IMR-90 (cell line): ENCODE results near the gene CARNS1. TPM values are rescaled to one million over a fixed set of nuclear protein-coding genes. Genes with fewer than 3 reads are reported as not detected.

Experiments used
- ATAC-seq: fragments of 200-7000 bp; cut with Tn5 transposase; 2 replicates; pipeline ENCODE4 v1.9.1; 2020; ENCODE audit warnings: low read depth, mild to moderate bottlenecking, moderate library complexity
- BruUV-seq: library from RNA; stranded (reverse); fragments of 400-500 nt; replicated peaks from 2 replicates; lab custom pipeline; 2021; lab: Mats Ljungman, UMichigan
- CTCF ChIA-PET: fragments of 300-600 bp; formaldehyde crosslinking; extraction: SDS; loops from one replicate; lab custom pipeline; 2021; ENCODE audit warnings: antibody characterized with exemption; lab: Yijun Ruan, JAX
- POLR2A ChIA-PET: fragments of 300-600 bp; sonication (Branson Sonifier 250); formaldehyde crosslinking; loops from one replicate; lab custom pipeline; 2022; ENCODE audit warnings: antibody characterized with exemption; ENCODE audit not compliant: unreplicated experiment; lab: Charles Lee
- DNase-seq: peaks from one replicate; pipeline ENCODE4 v3.0.0; 2013
- H2AFZ ChIP-seq: replicated peaks from 2 replicates; pipeline ENCODE3; 2013; ENCODE audit warnings: low read length, mild to moderate bottlenecking; ENCODE audit not compliant: poor library complexity
- H2AK5ac ChIP-seq: 2 replicates; pipeline ENCODE4 v1.6.1; 2013; ENCODE audit warnings: low read depth, low read length, inconsistent platforms
- H2AK9ac ChIP-seq: replicated peaks from 2 replicates; pipeline ENCODE3; 2013; ENCODE audit warnings: mild to moderate bottlenecking, low read depth, low read length, moderate library complexity; ENCODE audit not compliant: poor library complexity
- H2BK120ac ChIP-seq: 2 replicates; pipeline ENCODE4 v1.6.1; 2013; ENCODE audit warnings: low read depth, low read length, inconsistent platforms
- H2BK15ac ChIP-seq: 3 replicates; pipeline ENCODE4 v1.6.1; 2013; ENCODE audit warnings: low read depth, low read length, inconsistent platforms
- H2BK20ac ChIP-seq: 2 replicates; pipeline ENCODE4 v1.6.1; 2013; ENCODE audit warnings: low read depth, mild to moderate bottlenecking, inconsistent platforms, low read length, moderate library complexity
- H2BK5ac ChIP-seq: 2 replicates; pipeline ENCODE4 v1.6.1; 2013; ENCODE audit warnings: mild to moderate bottlenecking, low read depth, low read length, inconsistent platforms; ENCODE audit not compliant: poor library complexity, severe bottlenecking
- H3K14ac ChIP-seq: replicated peaks from 2 replicates; pipeline ENCODE4 v1.6.1; 2013; ENCODE audit warnings: low read depth, low read length, inconsistent platforms
- H3K18ac ChIP-seq: 2 replicates; pipeline ENCODE4 v1.6.1; 2013; ENCODE audit warnings: low read depth, low read length, control low read depth
- H3K23ac ChIP-seq: 2 replicates; pipeline ENCODE4 v1.6.1; 2013; ENCODE audit warnings: low read depth, low read length, inconsistent platforms
- H3K27ac ChIP-seq: 2 replicates; pipeline ENCODE4 v1.5.1; 2013; ENCODE audit warnings: mild to moderate bottlenecking, control low read depth, low read length; ENCODE audit not compliant: insufficient read depth
- H3K27me3 ChIP-seq: 2 replicates; pipeline ENCODE4 v1.6.1; 2013; ENCODE audit warnings: low read length; ENCODE audit not compliant: control insufficient read depth, insufficient read depth
- H3K36me3 ChIP-seq: 2 replicates; pipeline ENCODE4 v1.6.1; 2013; ENCODE audit warnings: low read length, mixed read lengths; ENCODE audit not compliant: control insufficient read depth, insufficient read depth
- H3K4ac ChIP-seq: 2 replicates; pipeline ENCODE4 v1.6.1; 2013; ENCODE audit warnings: low read depth, low read length, inconsistent platforms
- H3K4me1 ChIP-seq: 2 replicates; pipeline ENCODE4 v1.6.1; 2013; ENCODE audit warnings: low read length, mixed read lengths; ENCODE audit not compliant: control insufficient read depth, insufficient read depth
- H3K4me2 ChIP-seq: 2 replicates; pipeline ENCODE4 v1.6.1; 2013; ENCODE audit warnings: low read depth, mild to moderate bottlenecking, control low read depth, low read length, moderate library complexity
- H3K4me3 ChIP-seq: 2 replicates; pipeline ENCODE4 v1.5.1; 2013; ENCODE audit warnings: low read depth, mild to moderate bottlenecking, control low read depth, low read length, moderate library complexity; ENCODE audit not compliant: insufficient read depth
- H3K56ac ChIP-seq: 2 replicates; pipeline ENCODE4 v1.6.1; 2013; ENCODE audit warnings: low read length, inconsistent platforms; ENCODE audit not compliant: insufficient read depth; ENCODE audit errors: extremely low read depth
- H3K79me1 ChIP-seq, 2 experiments: 2 replicates each; pipeline ENCODE4 v1.6.1; 2013; ENCODE audit warnings: low read length in 2 of 2, inconsistent platforms in 1 of 2, low read depth in 1 of 2
- H3K9ac ChIP-seq: 2 replicates; pipeline ENCODE4 v1.6.1; 2013; ENCODE audit warnings: low read depth, low read length, control low read depth
- H3K9me1 ChIP-seq: 2 replicates; pipeline ENCODE4 v1.6.1; 2013; ENCODE audit warnings: low read length, inconsistent platforms; ENCODE audit not compliant: insufficient read depth
- H3K9me3 ChIP-seq: 2 replicates; pipeline ENCODE4 v1.6.1; 2013; ENCODE audit warnings: low read length; ENCODE audit not compliant: control insufficient read depth, insufficient read depth
- H4K20me1 ChIP-seq: 2 replicates; pipeline ENCODE4 v1.6.1; 2013; ENCODE audit warnings: low read length, inconsistent platforms; ENCODE audit not compliant: insufficient read depth
- H4K5ac ChIP-seq: 2 replicates; pipeline ENCODE4 v1.6.1; 2013; ENCODE audit warnings: mild to moderate bottlenecking, low read depth, low read length, control low read depth
- H4K8ac ChIP-seq, 2 experiments: 2 replicates each; pipeline ENCODE4 v1.6.1; 2013; ENCODE audit warnings: low read depth in 2 of 2, low read length in 2 of 2, control low read depth in 1 of 2, inconsistent platforms in 1 of 2
- H4K91ac ChIP-seq: 2 replicates; pipeline ENCODE4 v1.6.1; 2013; ENCODE audit warnings: low read depth, low read length, inconsistent platforms; ENCODE audit not compliant: insufficient read depth
- BHLHE40 ChIP-seq: fragments of 150-350 bp; IDR thresholded peaks from 2 replicates; pipeline ENCODE4 v1.6.1; 2016; ENCODE audit warnings: mild to moderate bottlenecking, low read depth, low read length
- CEBPB ChIP-seq: IDR thresholded peaks from 2 replicates; pipeline ENCODE4 v1.6.1; 2012; ENCODE audit warnings: low read depth, low read length, improper control_type of control experiment
- CHD1 ChIP-seq: IDR thresholded peaks from 2 replicates; pipeline ENCODE4 v1.6.1; 2012; ENCODE audit warnings: low read depth, low read length, improper control_type of control experiment
- FOS ChIP-seq: fragments of 150-350 bp; IDR thresholded peaks from 2 replicates; pipeline ENCODE4 v1.6.1; 2016; ENCODE audit warnings: low read depth, low read length
- MAFK ChIP-seq: IDR thresholded peaks from 2 replicates; pipeline ENCODE4 v1.6.1; 2012; ENCODE audit warnings: low read depth, low read length, improper control_type of control experiment
- MAZ ChIP-seq: IDR thresholded peaks from 2 replicates; pipeline ENCODE4 v1.6.1; 2012; ENCODE audit warnings: low read depth, mild to moderate bottlenecking, low read length, improper control_type of control experiment, moderate library complexity, borderline replicate concordance
- MXI1 ChIP-seq: IDR thresholded peaks from 2 replicates; pipeline ENCODE4 v1.6.1; 2012; ENCODE audit warnings: low read depth, mild to moderate bottlenecking, low read length, moderate library complexity, borderline replicate concordance
- NFE2L2 ChIP-seq: fragments of 150-350 bp; IDR thresholded peaks from 2 replicates; pipeline ENCODE4 v1.6.1; 2016; ENCODE audit warnings: low read depth, mild to moderate bottlenecking, low read length
- POLR2A ChIP-seq: IDR thresholded peaks from 2 replicates; pipeline ENCODE4 v1.6.1; 2012; ENCODE audit warnings: mild to moderate bottlenecking, low read depth, low read length
- RAD21 ChIP-seq: IDR thresholded peaks from 2 replicates; pipeline ENCODE4 v1.6.1; 2012; ENCODE audit warnings: low read length, improper control_type of control experiment
- RCOR1 ChIP-seq: IDR thresholded peaks from 2 replicates; pipeline ENCODE4 v1.6.1; 2012; ENCODE audit warnings: mild to moderate bottlenecking, low read length, improper control_type of control experiment; ENCODE audit not compliant: insufficient replicate concordance
- RFX5 ChIP-seq: IDR thresholded peaks from 2 replicates; pipeline ENCODE4 v1.8.0; 2012; ENCODE audit warnings: low read depth, mild to moderate bottlenecking, low read length, moderate library complexity
- SMC3 ChIP-seq: fragments of 150-350 bp; IDR thresholded peaks from 2 replicates; pipeline ENCODE4 v1.6.1; 2016; ENCODE audit warnings: low read depth, mild to moderate bottlenecking, antibody characterized with exemption, low read length, moderate library complexity
- USF2 ChIP-seq: fragments of 150-350 bp; IDR thresholded peaks from 2 replicates; pipeline ENCODE4 v1.6.1; 2017; ENCODE audit warnings: mild to moderate bottlenecking, antibody characterized with exemption, low read length, low read depth
- WGBS, 2 experiments: methylation state at CpG; one replicate each; pipeline versions ENCODE4 v1.1.5 to v1.1.7; 2013; ENCODE audit warnings: missing lambda C conversion rate in 2 of 2; ENCODE audit not compliant: insufficient read length in 1 of 2; ENCODE audit errors: extremely low coverage in 2 of 2; 5-methylcytosine and 5-hydroxymethylcytosine counted together
- dilution Hi-C: fragments of 300-500 bp; cut with HindIII; formaldehyde crosslinking; loops from one replicate; pipeline ENCODE4 v1.14.3; 2018; ENCODE audit warnings: low sequenced_read_pairs; ENCODE audit not compliant: unreplicated experiment
- in situ Hi-C: fragments of 300-500 bp; cut with MboI; formaldehyde crosslinking; loops from 3 replicates; pipeline ENCODE4 v1.14.3; 2019; ENCODE audit warnings: low sequenced_read_pairs, inconsistent platforms, mixed read lengths
- intact Hi-C: fragments of 100-400 bp; cut with micrococcal nuclease; formaldehyde crosslinking; loops from 2 replicates; pipeline ENCODE4 v1.10.0; 2022
- polyA plus RNA-seq, 3 experiments: library from polyadenylated mRNA; depleted of rRNA; stranded (reverse); fragments of >200 nt; gene quantifications; 2 replicates each; pipeline ENCODE4 v1.2.3, GENCODE V29; 2012; ENCODE audit warnings: low replicate concordance in 1 of 3
- total RNA-seq: library from RNA; depleted of rRNA; stranded (reverse); fragments of >200 nt; gene quantifications from 2 replicates; pipeline ENCODE4 v1.2.3, GENCODE V29; 2012
- TF ChIP-seq, protein P1 (sequence below): fragments of 150-350 bp; IDR thresholded peaks from 2 replicates; pipeline ENCODE4 v1.6.1; 2016; ENCODE audit warnings: low read depth, mild to moderate bottlenecking, low read length, moderate library complexity, borderline replicate concordance

The CARNS1 gene
- total and polyA plus RNA-seq, 2 of the 4 experiments (the other 2 are of a cell fraction): under 0.01 to 0.32 TPM

GRCh38 chr11:67453816-67454732 is 38.6 kb downstream of the CARNS1 start:
- Histone ChIP-seq H2BK20ac (no peak overlapping the region), H3K4ac (no peak overlapping the region), H3K79me1 (no peaks in the 10 kb centered on the region), H3K9ac (no peak overlapping the region), H4K20me1 (no peaks in the 10 kb centered on the region), H3K4me2 (no peak overlapping the region), H3K27me3 (peaks cover 26% of the 10 kb centered on the region; the same call in 1 of the 2 replicates), H3K18ac (no peak overlapping the region), H3K9me1 (no peaks in the 10 kb centered on the region), H2BK5ac (no peak overlapping the region), H3K56ac (no peak overlapping the region), H3K14ac (no peak overlapping the region), H3K36me3 (no peaks in the 10 kb centered on the region), H4K5ac (no peak overlapping the region), H3K23ac (no peak overlapping the region), H3K27ac (no peak overlapping the region), H3K9me3 (no peaks in the 10 kb centered on the region), H2AK5ac (no peak overlapping the region), H2AK9ac (no peak overlapping the region), H4K8ac (no peak overlapping the region), H3K4me1 (no peaks in the 10 kb centered on the region), H2BK120ac (no peak overlapping the region), H2AFZ (no peak overlapping the region), H4K91ac (no peak overlapping the region), H3K4me3 (no peak overlapping the region), H2BK15ac (no peak overlapping the region)
- WGBS, 2 experiments: no CpG with 5 or more reads among the region's 21 CpGs
- in situ Hi-C loops: no loop called here
- ATAC-seq (no peak), DNase-seq (no peak)
- no TSS peak for BruUV-seq
- CTCF ChIA-PET: no interaction called here
- POLR2A ChIA-PET: no interaction called here
- dilution Hi-C loops: no loop called here
- intact Hi-C loops: no loop called here
- TF ChIP-seq BHLHE40 (no peak), CHD1 (no peak), MXI1 (no peak), RCOR1 (no peak), SMC3 (no peak), USF2 (no peak), MAZ (no peak), RFX5 (no peak), RAD21 (no peak), FOS (no peak), CEBPB (no peak), NFE2L2 (no peak), MAFK (no peak), POLR2A (no peak)
- TF ChIP-seq, protein P1, sequence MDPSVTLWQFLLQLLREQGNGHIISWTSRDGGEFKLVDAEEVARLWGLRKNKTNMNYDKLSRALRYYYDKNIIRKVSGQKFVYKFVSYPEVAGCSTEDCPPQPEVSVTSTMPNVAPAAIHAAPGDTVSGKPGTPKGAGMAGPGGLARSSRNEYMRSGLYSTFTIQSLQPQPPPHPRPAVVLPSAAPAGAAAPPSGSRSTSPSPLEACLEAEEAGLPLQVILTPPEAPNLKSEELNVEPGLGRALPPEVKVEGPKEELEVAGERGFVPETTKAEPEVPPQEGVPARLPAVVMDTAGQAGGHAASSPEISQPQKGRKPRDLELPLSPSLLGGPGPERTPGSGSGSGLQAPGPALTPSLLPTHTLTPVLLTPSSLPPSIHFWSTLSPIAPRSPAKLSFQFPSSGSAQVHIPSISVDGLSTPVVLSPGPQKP: no peak
